G401 (cell line): ENCODE measurements around the gene TSNAXIP1. TPM values are rescaled to one million over a fixed set of nuclear protein-coding genes. Genes with fewer than 3 reads are reported as not detected.

ENCODE experiments used
- DNase-seq: peaks from one replicate; pipeline ENCODE4 v3.0.0-alpha.2; 2015; ENCODE audit warnings: low spot score
- in situ Hi-C: cut with HindIII; loops from 2 replicates; pipeline ENCODE4 v1.10.0; 2016; ENCODE audit warnings: low sequenced_read_pairs, mixed read lengths
- total RNA-seq: library from RNA; depleted of rRNA; stranded (reverse); fragments of >200 nt; shearing (Covaris generic); gene quantifications from 2 replicates; pipeline ENCODE4 v1.2.3, GENCODE V29; 2014; rRNA removed

TSNAXIP1 gene
- total RNA-seq, 1 experiment from 2014 or later = 0.95 TPM

DNA sequence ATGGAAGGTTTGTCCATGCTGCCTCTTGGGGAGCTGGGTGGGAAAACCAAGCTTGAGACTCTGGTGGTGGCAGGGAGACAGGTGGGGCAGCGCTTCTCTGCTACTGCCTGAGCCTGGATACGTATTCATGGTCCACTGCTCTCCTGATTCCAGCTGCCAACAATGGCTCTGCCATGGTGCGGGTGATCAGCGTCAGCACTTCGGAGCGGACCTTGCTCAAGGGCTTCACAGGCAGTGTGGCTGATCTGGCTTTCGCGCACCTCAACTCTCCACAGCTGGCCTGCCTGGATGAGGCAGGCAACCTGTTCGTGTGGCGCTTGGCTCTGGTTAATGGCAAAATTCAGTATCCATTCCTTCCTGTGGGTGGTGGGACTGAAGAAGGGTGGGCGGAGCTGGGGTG lies 70.4 kb downstream of the TSNAXIP1 start:
- in situ Hi-C loops = loop anchor here (5.0 to 25.0 kb wide), 2 partner anchors 55 to 190 kb away; no protein-coding TSS in a partner anchor
- no peak for DNase-seq

Other genes with a start within 250 kb of the TSNAXIP1 start
- gene CTCF, start 244.4 kb upstream of the TSNAXIP1 start, total RNA-seq = 32.4 and 37.3 TPM in 2 replicates
- gene CARMIL2, start 161.7 kb upstream of the TSNAXIP1 start, total RNA-seq = 4.1 and 10.7 TPM in 2 replicates
- 27.1 and 33.2 TPM in 2 replicates for gene ACD, start 146.6 kb upstream of the TSNAXIP1 start, total RNA-seq
- gene PARD6A, start 145.9 kb upstream of the TSNAXIP1 start, total RNA-seq = 6.6 and 13.5 TPM in 2 replicates
- 2.1 and 5.6 TPM in 2 replicates for gene ENKD1, start 140.1 kb upstream of the TSNAXIP1 start, total RNA-seq
- gene C16orf86, start 140.1 kb upstream of the TSNAXIP1 start, total RNA-seq = not detected in 2 replicates
- 26.2 TPM in 2 replicates for gene GFOD2, start 87.6 kb upstream of the TSNAXIP1 start, total RNA-seq
- gene RANBP10, start 329 bp upstream of the TSNAXIP1 start, total RNA-seq = 3.0 and 5.9 TPM in 2 replicates
- gene THAP11, start 35.4 kb downstream of the TSNAXIP1 start, total RNA-seq = 38.6 and 50.8 TPM in 2 replicates
- 419 and 444 TPM in 2 replicates for gene NUTF2, start 40.0 kb downstream of the TSNAXIP1 start, total RNA-seq
- gene CENPT, start 40.8 kb downstream of the TSNAXIP1 start, total RNA-seq = 27.6 and 41.8 TPM in 2 replicates
- gene EDC4, start 66.2 kb downstream of the TSNAXIP1 start, total RNA-seq = 40.0 and 80.9 TPM in 2 replicates
- gene NRN1L, start 78.0 kb downstream of the TSNAXIP1 start, total RNA-seq = not detected in 2 replicates
- gene PSKH1, start 86.4 kb downstream of the TSNAXIP1 start, total RNA-seq = 34.4 and 40.8 TPM in 2 replicates
- gene CTRL, start 125.0 kb downstream of the TSNAXIP1 start, total RNA-seq = 0.18 TPM in 1 of 2 replicates, not detected in the other
- gene PSMB10, start 130.0 kb downstream of the TSNAXIP1 start, total RNA-seq = 17.1 and 26.2 TPM in 2 replicates
- gene LCAT, start 137.2 kb downstream of the TSNAXIP1 start, total RNA-seq = 6.0 and 8.1 TPM in 2 replicates
- 30.0 and 46.2 TPM in 2 replicates for gene SLC12A4, start 161.7 kb downstream of the TSNAXIP1 start, total RNA-seq
- not detected in 2 replicates for gene DPEP3, start 173.6 kb downstream of the TSNAXIP1 start, total RNA-seq
- gene DPEP2, start 192.6 kb downstream of the TSNAXIP1 start, total RNA-seq = 0.31 TPM in 1 of 2 replicates, not detected in the other
- gene DPEP2NB, start 209.0 kb downstream of the TSNAXIP1 start, total RNA-seq = not detected in 2 replicates
- 49.0 and 63.4 TPM in 2 replicates for gene DDX28, start 216.3 kb downstream of the TSNAXIP1 start, total RNA-seq
- 17.0 and 19.3 TPM in 2 replicates for gene DUS2, start 216.4 kb downstream of the TSNAXIP1 start, total RNA-seq